SIG-M5 (cell line): ENCODE results near the gene B4GALNT2.
"Not testable (repeated sequence)": the region's sequence is repeated elsewhere in the genome, so short reads cannot be mapped to it uniquely, and the experiment has no call there.

Experiments
- DNase-seq: peaks from one replicate; lab custom pipeline; 2025; lab: John Stamatoyannopoulos, UW

Gene B4GALNT2

GRCh38 chr17:49121696-49122292 lies 10.8 kb upstream of the B4GALNT2 start:
- no peak for DNase-seq

- no peak for DNase-seq
Observed at GRCh38 chr17:49122566-49122965, 10.0 kb upstream of the B4GALNT2 start.

GRCh38 chr17:49123061-49123460 lies 9.5 kb upstream of the B4GALNT2 start:
- DNase-seq, result no peak

- no peak for DNase-seq
Observed at GRCh38 chr17:49125449-49125848, 7.1 kb upstream of the B4GALNT2 start.

GRCh38 chr17:49126183-49126859 lies 6.2 kb upstream of the B4GALNT2 start:
- not testable (repeated sequence) for DNase-seq

- DNase-seq, result not testable (repeated sequence)
Observed at GRCh38 chr17:49129359-49129950, 3.1 kb upstream of the B4GALNT2 start.

GRCh38 chr17:49130891-49131290 lies 1.7 kb upstream of the B4GALNT2 start:
- no peak for DNase-seq

- DNase-seq, result no peak
Observed at GRCh38 chr17:49132317-49132698, 261 bp upstream of the B4GALNT2 start.

GRCh38 chr17:49136335-49136734 lies 3.8 kb downstream of the B4GALNT2 start:
- no peak for DNase-seq

GRCh38 chr17:49145654-49146053 lies 13.1 kb downstream of the B4GALNT2 start:
- DNase-seq, result not testable (repeated sequence)

- no peak for DNase-seq
Observed at GRCh38 chr17:49146620-49147306, 14.2 kb downstream of the B4GALNT2 start.

- DNase-seq, result no peak
Observed at GRCh38 chr17:49148171-49148570, 15.6 kb downstream of the B4GALNT2 start.

GRCh38 chr17:49151996-49152395 lies 19.4 kb downstream of the B4GALNT2 start:
- DNase-seq, result no peak

- no peak for DNase-seq
Observed at GRCh38 chr17:49156256-49156655, 23.7 kb downstream of the B4GALNT2 start.

GRCh38 chr17:49157784-49158183 lies 25.2 kb downstream of the B4GALNT2 start:
- no peak for DNase-seq

GRCh38 chr17:49162866-49163265 lies 30.3 kb downstream of the B4GALNT2 start:
- no peak for DNase-seq

- DNase-seq, result no peak
Observed at GRCh38 chr17:49165143-49165542, 32.6 kb downstream of the B4GALNT2 start.

GRCh38 chr17:49168706-49169105 lies 36.1 kb downstream of the B4GALNT2 start:
- no peak for DNase-seq

- no peak for DNase-seq
Observed at GRCh38 chr17:49170216-49170615, 37.6 kb downstream of the B4GALNT2 start.

GRCh38 chr17:49170711-49171110 lies 38.1 kb downstream of the B4GALNT2 start:
- not testable (repeated sequence) for DNase-seq

- not testable (repeated sequence) for DNase-seq
Observed at GRCh38 chr17:49175978-49176377, 43.4 kb downstream of the B4GALNT2 start.

GRCh38 chr17:49180303-49180702 lies 47.7 kb downstream of the B4GALNT2 start:
- no peak for DNase-seq
